ENCODE results near the gene AGER. TPM values are rescaled to one million over a fixed set of nuclear protein-coding genes. Genes with fewer than 3 reads are reported as not detected.

Gene AGER
- total RNA-seq, 1 donor from 2014 or later: 1,590 TPM

- intact Hi-C loops (cut with DNase I): no loop called here
- Histone ChIP-seq H3K27ac (no peak overlapping the region), H3K36me3 (peaks cover 43% of the 10 kb centered on the region), H3K4me1 (no peaks in the 10 kb centered on the region), H3K27me3 (no peaks in the 10 kb centered on the region), H3K9me3 (no peaks in the 10 kb centered on the region), H3K4me3 (no peak overlapping the region)
- ATAC-seq (no peak), DNase-seq (no peak)
- TF ChIP-seq CTCF (IDR thresholded peaks at IDR 0.05): no peak
Observed at GRCh38 chr6:32167154-32167760, 16.8 kb downstream of the AGER start.

- Histone ChIP-seq H3K36me3 (peaks cover 43% of the 10 kb centered on the region), H3K4me3 (no peak overlapping the region), H3K9me3 (no peaks in the 10 kb centered on the region), H3K4me1 (no peaks in the 10 kb centered on the region), H3K27ac (no peak overlapping the region), H3K27me3 (no peaks in the 10 kb centered on the region)
- ATAC-seq (peak; percentile 5), DNase-seq (no peak)
- no peak for TF ChIP-seq CTCF (IDR thresholded peaks at IDR 0.05)
- intact Hi-C loops (cut with DNase I): no loop called here
Observed at GRCh38 chr6:32166411-32167061, 17.5 kb downstream of the AGER start.

GRCh38 chr6:32164295-32164694, 19.8 kb downstream of the AGER start, which contains the start of gene EGFL8:
Gene EGFL8 (plus strand): TSS chr6:32164595. CDS start chr6:32166166, 1,571 bp downstream.
- no peaks in the 10 kb centered on the region for H3K9me3 ChIP-seq
- ATAC-seq: no peak
- no peaks in the 10 kb centered on the region for H3K27me3 ChIP-seq
- no peak within 1 kb of the TSS for H3K4me3 ChIP-seq
- no peak for TF ChIP-seq CTCF (IDR thresholded peaks at IDR 0.05)
- peaks cover 30% of the 10 kb centered on the region for H3K36me3 ChIP-seq
- intact Hi-C loops (cut with DNase I): no loop called here
- no peak for DNase-seq
- H3K27ac ChIP-seq: peak within 1 kb of the TSS; percentile 42
- no peaks in the 10 kb centered on the region for H3K4me1 ChIP-seq

- TF ChIP-seq CTCF (IDR thresholded peaks at IDR 0.05): no peak
- peak overlapping the region; percentile 42 for H3K27ac ChIP-seq
- no peaks in the 10 kb centered on the region for H3K4me1 ChIP-seq
- no peaks in the 10 kb centered on the region for H3K9me3 ChIP-seq
- ATAC-seq (peak; percentile 34), DNase-seq (no peak)
- H3K4me3 ChIP-seq: no peak overlapping the region
- H3K36me3 ChIP-seq: peaks cover 25% of the 10 kb centered on the region
- no peaks in the 10 kb centered on the region for H3K27me3 ChIP-seq
- intact Hi-C loops (cut with DNase I): no loop called here
Observed at GRCh38 chr6:32163559-32164258, 20.3 kb downstream of the AGER start.

GRCh38 chr6:32158052-32158451, 26.0 kb downstream of the AGER start:
- Histone ChIP-seq H3K4me1 (peaks cover 17% of the 10 kb centered on the region), H3K4me3 (no peak overlapping the region), H3K27me3 (no peaks in the 10 kb centered on the region), H3K9me3 (no peaks in the 10 kb centered on the region), H3K27ac (no peak overlapping the region), H3K36me3 (peaks cover 14% of the 10 kb centered on the region)
- ATAC-seq (no peak), DNase-seq (no peak)
- TF ChIP-seq CTCF (IDR thresholded peaks at IDR 0.05): no peak
- intact Hi-C loops (cut with DNase I): no loop called here

Measured in upper lobe of right lung (tissue), 1 donor.